CD4-positive, alpha-beta T cell (primary cell): ENCODE data around the gene FGR. TPM values are rescaled to one million over a fixed set of nuclear protein-coding genes. Genes with fewer than 3 reads are reported as not detected.

ENCODE experiments used
- ATAC-seq: fragments of 200-7000 bp; cut with Tn5 transposase; one replicate; pipeline ENCODE4 v1.10.0; 2022; ENCODE audit warnings: mild to moderate bottlenecking; ENCODE audit not compliant: poor library complexity
- CTCF ChIA-PET: fragments of 350-600 bp; sonication (Branson Sonifier 250); formaldehyde crosslinking; loops from one replicate; lab custom pipeline; 2021; ENCODE audit warnings: antibody characterized with exemption, inconsistent platforms; lab: Charles Lee
- POLR2A ChIA-PET: fragments of 350-600 bp; sonication (Branson Sonifier 250); formaldehyde crosslinking; loops from one replicate; lab custom pipeline; 2021; ENCODE audit warnings: antibody characterized with exemption, inconsistent platforms; lab: Charles Lee
- DNase-seq, 14 experiments: peaks; one replicate each; pipeline ENCODE4 v3.0.0-alpha.2; 2013 to 2020; ENCODE audit warnings: mixed read lengths in 2 of 14
- H3K27ac ChIP-seq, 2 donors: one replicate each; pipeline versions ENCODE4 v1.5.1 to v1.7.0; 2013; ENCODE audit warnings: low read length in 2 of 2, low read depth in 1 of 2, mild to moderate bottlenecking in 1 of 2
- H3K27me3 ChIP-seq, 2 experiments: 1 replicate in 1 of 2; 2 replicates in 1 of 2; pipeline versions ENCODE4 v1.6.1 to v1.7.0; 2013; ENCODE audit warnings: low read length in 2 of 2, control low read depth in 1 of 2, mild to moderate bottlenecking in 1 of 2, moderate library complexity in 1 of 2; ENCODE audit not compliant: insufficient read depth in 2 of 2, control insufficient read depth in 1 of 2
- H3K36me3 ChIP-seq: one replicate; pipeline ENCODE4 v1.6.1; 2013; ENCODE audit warnings: low read length, control low read depth; ENCODE audit not compliant: insufficient read depth
- H3K4me1 ChIP-seq: one replicate; pipeline ENCODE4 v1.6.1; 2013; ENCODE audit warnings: low read length, control low read depth; ENCODE audit not compliant: insufficient read depth
- H3K4me3 ChIP-seq: one replicate; pipeline ENCODE4 v1.5.1; 2013; ENCODE audit warnings: mild to moderate bottlenecking, low read length, moderate library complexity
- H3K9me3 ChIP-seq, 2 experiments: 1 replicate in 1 of 2; 2 replicates in 1 of 2; pipeline versions ENCODE4 v1.6.1 to v1.7.0; 2013; ENCODE audit warnings: low read length in 2 of 2, mild to moderate bottlenecking in 2 of 2, control low read depth in 1 of 2, moderate library complexity in 1 of 2; ENCODE audit not compliant: control insufficient read depth in 1 of 2, insufficient read depth in 1 of 2
- H3K27ac Mint-ChIP-seq: one replicate; pipeline ENCODE4 v1.8.0; 2020; ENCODE audit warnings: mixed read lengths
- H3K27me3 Mint-ChIP-seq: one replicate; pipeline ENCODE4 v1.8.0; 2021; ENCODE audit warnings: mixed read lengths
- H3K36me3 Mint-ChIP-seq: one replicate; pipeline ENCODE4 v1.8.0; 2021; ENCODE audit warnings: low read depth, mixed read lengths
- H3K4me1 Mint-ChIP-seq: one replicate; pipeline ENCODE4 v1.8.0; 2021; ENCODE audit warnings: low read depth, mixed read lengths
- H3K4me3 Mint-ChIP-seq: one replicate; pipeline ENCODE4 v1.8.0; 2020; ENCODE audit warnings: mild to moderate bottlenecking, mixed read lengths
- H3K9me3 Mint-ChIP-seq: one replicate; pipeline ENCODE4 v1.8.0; 2020; ENCODE audit warnings: mixed read lengths
- CTCF ChIP-seq: fragments of 200-600 bp; IDR thresholded peaks from one replicate; pipeline ENCODE4 v1.8.0; 2022; ENCODE audit warnings: antibody characterized with exemption, mild to moderate bottlenecking
- intact Hi-C, 2 experiments: fragments of 100-400 bp; cut with DNase I in 1 of 2; cut with micrococcal nuclease in 1 of 2; formaldehyde crosslinking; loops; one replicate each; pipeline versions ENCODE4 v1.15.1 to v1.9.0; 2023 to 2025; cut with DNase I, micrococcal nuclease
- total RNA-seq, 174 experiments: library from RNA in 2 of 174; stranded (reverse) in 2 of 174; gene quantifications; one replicate each; pipeline ENCODE4 v1.2.3 and lab custom pipeline; 2021 to 2026

Gene FGR
- total RNA-seq, 2 experiments from 2014 or later = 3.0 to 3.2 TPM

- ChIA-PET CTCF (interaction anchor here (1.2 to 1.9 kb wide), 2 partner anchors 17 to 76 kb away, joined by 3 to 6 read pairs; no protein-coding TSS in a partner anchor), POLR2A (interaction anchor here (1.1 kb wide), 1 partner anchor 89 kb away, joined by 3 read pairs; no protein-coding TSS in a partner anchor)
- peaks cover 8% of the 10 kb centered on the region for H3K27me3 Mint-ChIP-seq
- no peaks in the 10 kb centered on the region for H3K36me3 Mint-ChIP-seq
- Histone ChIP-seq H3K9me3 (no peaks in the 10 kb centered on the region), H3K27me3 (peaks cover 0 to 5% of the 10 kb centered on the region in 2 experiments), H3K36me3 (no peaks in the 10 kb centered on the region), H3K27ac (no peak overlapping the region), H3K4me3 (no peak overlapping the region), H3K4me1 (peaks cover 23% of the 10 kb centered on the region)
- H3K4me1 Mint-ChIP-seq = peaks cover 50% of the 10 kb centered on the region
- no peaks in the 10 kb centered on the region for H3K9me3 Mint-ChIP-seq
- no peak for ATAC-seq
- peak overlapping the region; percentile 73 for H3K4me3 Mint-ChIP-seq
- no peak overlapping the region for H3K27ac Mint-ChIP-seq
- intact Hi-C loops = no loop called here
- no peak for TF ChIP-seq CTCF
- no peak for DNase-seq
Measured at GRCh38 chr1:27574001-27574781, 60.8 kb downstream of the FGR start.

- no peak for TF ChIP-seq CTCF
- H3K36me3 ChIP-seq = no peaks in the 10 kb centered on the region
- intact Hi-C loops = no loop called here
- Mint-ChIP-seq H3K27ac (no peak overlapping the region), H3K4me3 (no peak overlapping the region), H3K27me3 (peaks cover 5% of the 10 kb centered on the region), H3K4me1 (peaks cover 56% of the 10 kb centered on the region), H3K36me3 (no peaks in the 10 kb centered on the region), H3K9me3 (no peaks in the 10 kb centered on the region)
- no peak overlapping the region for H3K27ac ChIP-seq
- H3K9me3 ChIP-seq = no peaks in the 10 kb centered on the region
- no peak for ATAC-seq
- peaks cover 0 to 5% of the 10 kb centered on the region in 2 experiments for H3K27me3 ChIP-seq
- peaks cover 35% of the 10 kb centered on the region for H3K4me1 ChIP-seq
- no peak for DNase-seq
- POLR2A ChIA-PET = no interaction called here
- no peak overlapping the region for H3K4me3 ChIP-seq
- CTCF ChIA-PET = interaction anchor here (0.6 to 6.3 kb wide), 4 partner anchors 16 to 276 kb away, joined by 3 to 56 read pairs (median 4); partner anchors contain the start of gene AHDC1
Measured at GRCh38 chr1:27572679-27573426, 62.1 kb downstream of the FGR start.

GRCh38 chr1:27572019-27572678 lies 62.8 kb downstream of the FGR start:
- H3K36me3 ChIP-seq = no peaks in the 10 kb centered on the region
- Mint-ChIP-seq H3K27me3 (peaks cover 5% of the 10 kb centered on the region), H3K27ac (no peak overlapping the region), H3K36me3 (no peaks in the 10 kb centered on the region), H3K4me1 (peaks cover 61% of the 10 kb centered on the region), H3K4me3 (no peak overlapping the region), H3K9me3 (no peaks in the 10 kb centered on the region)
- no peak for DNase-seq
- intact Hi-C loops = no loop called here
- H3K27me3 ChIP-seq = peaks cover 0 to 5% of the 10 kb centered on the region in 2 experiments
- no peak for ATAC-seq
- H3K27ac ChIP-seq = no peak overlapping the region
- TF ChIP-seq CTCF = no peak
- no peak overlapping the region for H3K4me3 ChIP-seq
- H3K4me1 ChIP-seq = peaks cover 41% of the 10 kb centered on the region
- POLR2A ChIA-PET = interaction anchor here (1.3 kb wide), 1 partner anchor 91 kb away, joined by 4 read pairs; no protein-coding TSS in a partner anchor
- CTCF ChIA-PET = interaction anchor here (0.6 to 6.3 kb wide), 3 partner anchors 15 to 276 kb away, joined by 3 to 56 read pairs (median 4); partner anchors contain the start of gene AHDC1
- no peaks in the 10 kb centered on the region for H3K9me3 ChIP-seq
